C4-2B (cell line): ENCODE results near the gene PVALEF.

Source experiments
- ZFX ChIP-seq: fragments of 450-650 bp; IDR thresholded peaks from 2 replicates; pipeline ENCODE4 v1.6.1; 2017
- TF ChIP-seq, protein P1 (sequence below): fragments of 450-650 bp; conservative IDR thresholded peaks from 2 replicates; pipeline ENCODE4 v1.5.1; 2017; ENCODE audit warnings: mild to moderate bottlenecking

- TF ChIP-seq, protein P1, sequence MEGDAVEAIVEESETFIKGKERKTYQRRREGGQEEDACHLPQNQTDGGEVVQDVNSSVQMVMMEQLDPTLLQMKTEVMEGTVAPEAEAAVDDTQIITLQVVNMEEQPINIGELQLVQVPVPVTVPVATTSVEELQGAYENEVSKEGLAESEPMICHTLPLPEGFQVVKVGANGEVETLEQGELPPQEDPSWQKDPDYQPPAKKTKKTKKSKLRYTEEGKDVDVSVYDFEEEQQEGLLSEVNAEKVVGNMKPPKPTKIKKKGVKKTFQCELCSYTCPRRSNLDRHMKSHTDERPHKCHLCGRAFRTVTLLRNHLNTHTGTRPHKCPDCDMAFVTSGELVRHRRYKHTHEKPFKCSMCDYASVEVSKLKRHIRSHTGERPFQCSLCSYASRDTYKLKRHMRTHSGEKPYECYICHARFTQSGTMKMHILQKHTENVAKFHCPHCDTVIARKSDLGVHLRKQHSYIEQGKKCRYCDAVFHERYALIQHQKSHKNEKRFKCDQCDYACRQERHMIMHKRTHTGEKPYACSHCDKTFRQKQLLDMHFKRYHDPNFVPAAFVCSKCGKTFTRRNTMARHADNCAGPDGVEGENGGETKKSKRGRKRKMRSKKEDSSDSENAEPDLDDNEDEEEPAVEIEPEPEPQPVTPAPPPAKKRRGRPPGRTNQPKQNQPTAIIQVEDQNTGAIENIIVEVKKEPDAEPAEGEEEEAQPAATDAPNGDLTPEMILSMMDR, result no peak
- no peak for TF ChIP-seq ZFX
Observed at GRCh38 chr17:81202318-81202717, 37.0 kb downstream of the PVALEF start.
